Brain microvascular endothelial cell (primary cell): ENCODE data around the gene OR4D9.

Source experiments
- DNase-seq: peaks from one replicate; pipeline ENCODE4 v3.0.0-alpha.2; 2020
- H3K27ac ChIP-seq: fragments of 250-450 bp; sonication (Bioruptor Pico); 2 replicates; pipeline ENCODE4 v1.5.1; 2020; ENCODE audit warnings: mild to moderate bottlenecking, moderate library complexity
- H3K27me3 ChIP-seq: fragments of 250-450 bp; sonication (Bioruptor Pico); replicated peaks from 2 replicates; pipeline ENCODE4 v1.5.1; 2020; ENCODE audit warnings: mild to moderate bottlenecking
- H3K36me3 ChIP-seq: fragments of 250-450 bp; sonication (Bioruptor Pico); replicated peaks from 2 replicates; pipeline ENCODE4 v1.5.1; 2020; ENCODE audit warnings: mild to moderate bottlenecking
- H3K4me3 ChIP-seq: 2 replicates; pipeline ENCODE4 v1.5.1; 2011; ENCODE audit warnings: low read depth, mild to moderate bottlenecking, control low read depth, low read length, moderate library complexity
- CTCF ChIP-seq: IDR thresholded peaks from 2 replicates; pipeline ENCODE4 v1.5.1; 2011; ENCODE audit warnings: low read depth, mild to moderate bottlenecking, moderate library complexity, low read length, control low read depth, inconsistent platforms; ENCODE audit errors: missing control alignments
- in situ Hi-C: cut with HindIII; loops from 2 replicates; pipeline ENCODE4 v1.10.0; 2017; ENCODE audit warnings: low sequenced_read_pairs, low pct_ligation_motif_present

Gene OR4D9

GRCh38 chr11:59510941-59511589 lies at the start of gene OR4D9:
Gene OR4D9, plus strand, starts transcription at chr11:59511539. Its CDS starts 3,374 bp downstream, at chr11:59514913.
- no peak for DNase-seq
- Histone ChIP-seq H3K36me3 (no peaks in the 10 kb centered on the region), H3K27me3 (no peaks in the 10 kb centered on the region), H3K27ac (no peak within 1 kb of the TSS), H3K4me3 (no peak within 1 kb of the TSS)
- TF ChIP-seq CTCF, result no peak
- in situ Hi-C loops, result no loop called here

- no peak overlapping the region for H3K27ac ChIP-seq
- no peak for DNase-seq
- in situ Hi-C loops, result no loop called here
- peak; percentile 4 for TF ChIP-seq CTCF
- H3K27me3 ChIP-seq, result no peaks in the 10 kb centered on the region
- H3K36me3 ChIP-seq, result no peaks in the 10 kb centered on the region
- H3K4me3 ChIP-seq, result no peak overlapping the region
These were observed 48.1 kb upstream of the OR4D9 start for GRCh38 chr11:59463190-59463641.

- in situ Hi-C loops, result no loop called here
- H3K36me3 ChIP-seq, result no peaks in the 10 kb centered on the region
- no peak within 1 kb of the TSS for H3K4me3 ChIP-seq
- no peaks in the 10 kb centered on the region for H3K27me3 ChIP-seq
- TF ChIP-seq CTCF, result no peak
- DNase-seq, result no peak
- H3K27ac ChIP-seq, result no peak within 1 kb of the TSS
These were observed 38.3 kb upstream of the OR4D9 start, which contains the start of gene OR4D10 for GRCh38 chr11:59473015-59473414. Gene OR4D10, plus strand, starts transcription at chr11:59473315. Its CDS starts 4,115 bp downstream, at chr11:59477430.

GRCh38 chr11:59475176-59475575 lies 36.2 kb upstream of the OR4D9 start:
- H3K4me3 ChIP-seq, result no peak overlapping the region
- no peaks in the 10 kb centered on the region for H3K27me3 ChIP-seq
- H3K27ac ChIP-seq, result no peak overlapping the region
- H3K36me3 ChIP-seq, result no peaks in the 10 kb centered on the region
- no peak for DNase-seq
- no peak for TF ChIP-seq CTCF
- in situ Hi-C loops, result no loop called here

- in situ Hi-C loops, result no loop called here
- TF ChIP-seq CTCF, result no peak
- no peak overlapping the region for H3K4me3 ChIP-seq
- H3K27me3 ChIP-seq, result no peaks in the 10 kb centered on the region
- DNase-seq, result no peak
- no peaks in the 10 kb centered on the region for H3K36me3 ChIP-seq
- no peak overlapping the region for H3K27ac ChIP-seq
These were observed 31.4 kb upstream of the OR4D9 start for GRCh38 chr11:59479906-59480305.

- in situ Hi-C loops, result no loop called here
- no peak for DNase-seq
- Histone ChIP-seq H3K4me3 (no peak overlapping the region), H3K36me3 (no peaks in the 10 kb centered on the region), H3K27ac (no peak overlapping the region), H3K27me3 (no peaks in the 10 kb centered on the region)
- TF ChIP-seq CTCF, result no peak
These were observed 31.0 kb upstream of the OR4D9 start for GRCh38 chr11:59480359-59480758.
